Activated naive CD4-positive, alpha-beta T cell treated with anti-CD3 and anti-CD28 coated beads for 36 hours (primary cell): ENCODE data around the gene SETD1A. TPM values are rescaled to one million over a fixed set of nuclear protein-coding genes. Genes with fewer than 3 reads are reported as not detected.

Experiments
- CTCF ChIA-PET: fragments of 350-600 bp; sonication (Branson Sonifier 250); formaldehyde crosslinking; loops from one replicate; lab custom pipeline; 2021; ENCODE audit warnings: antibody characterized with exemption; lab: Charles Lee
- DNase-seq: peaks from one replicate; pipeline ENCODE4 v3.0.0-alpha.2; 2020
- H3K27ac Mint-ChIP-seq: one replicate; pipeline ENCODE4 v1.8.0; 2021; ENCODE audit warnings: mild to moderate bottlenecking, mixed read lengths
- H3K27me3 Mint-ChIP-seq: one replicate; pipeline ENCODE4 v1.8.0; 2021; ENCODE audit warnings: low read depth, mixed read lengths
- H3K36me3 Mint-ChIP-seq: one replicate; pipeline ENCODE4 v1.8.0; 2021; ENCODE audit warnings: low read depth, mixed read lengths
- H3K4me1 Mint-ChIP-seq: one replicate; pipeline ENCODE4 v1.8.0; 2021; ENCODE audit warnings: low read depth, mixed read lengths
- H3K4me3 Mint-ChIP-seq: one replicate; pipeline ENCODE4 v1.8.0; 2021; ENCODE audit warnings: mild to moderate bottlenecking, moderate library complexity, mixed read lengths
- H3K9me3 Mint-ChIP-seq: one replicate; pipeline ENCODE4 v1.8.0; 2021; ENCODE audit warnings: mixed read lengths
- intact Hi-C: fragments of 100-400 bp; cut with micrococcal nuclease; formaldehyde crosslinking; loops from one replicate; pipeline ENCODE4 v1.15.1; 2023
- total RNA-seq, 2 experiments: library from RNA; stranded (reverse); gene quantifications; one replicate each; pipeline ENCODE4 v1.2.3, GENCODE V29; 2021

SETD1A gene
- total RNA-seq: 10 to 100 TPM; 14.3 to 14.6 TPM

DNA sequence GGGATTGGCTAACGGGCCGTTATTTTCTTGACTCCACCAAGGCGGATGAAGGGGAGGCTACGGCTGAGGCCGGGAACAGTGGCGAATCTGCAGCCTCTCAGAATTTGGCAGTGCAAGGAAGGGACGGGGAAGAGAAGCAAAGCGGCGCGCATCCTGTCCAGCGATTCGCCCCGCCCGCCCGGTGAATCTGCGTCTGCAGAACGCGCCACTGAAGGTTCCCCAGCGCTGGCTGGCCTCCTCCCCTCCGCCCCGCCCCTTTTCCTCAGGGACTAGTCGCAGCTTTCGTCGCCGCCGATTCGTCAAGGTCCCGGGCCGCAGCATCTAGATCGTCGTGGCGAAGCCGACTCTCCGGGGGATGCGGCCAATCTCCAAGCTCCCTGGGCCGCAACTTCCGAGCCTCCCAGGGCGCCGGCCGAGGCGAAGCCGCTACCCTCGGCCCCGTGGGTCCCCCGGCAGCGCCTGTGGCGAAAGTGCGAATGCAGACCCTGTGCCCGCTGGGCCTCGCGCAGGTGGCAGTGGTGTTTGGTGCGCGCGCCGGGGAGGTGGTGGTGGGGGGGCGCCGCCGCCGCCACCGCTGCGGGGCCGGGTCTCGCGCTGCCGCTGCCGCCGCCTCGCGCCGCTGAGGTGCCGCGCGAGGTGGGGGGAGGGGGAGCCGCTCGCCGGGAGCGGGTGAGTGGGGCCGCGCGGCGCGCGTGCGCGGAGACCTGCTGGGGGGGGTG is at the start of gene SETD1A:
Gene SETD1A, plus strand, starts transcription at position 299 of the 719 bp plus-strand sequence. CDS start 978 bp downstream, outside the sequence.
- peak within 1 kb of the TSS; percentile 93 for H3K4me3 Mint-ChIP-seq
- peak within 1 kb of the TSS; percentile 99 for H3K27ac Mint-ChIP-seq
- peaks cover 24% of the 10 kb centered on the region for H3K36me3 Mint-ChIP-seq
- H3K27me3 Mint-ChIP-seq: no peaks in the 10 kb centered on the region
- no peaks in the 10 kb centered on the region for H3K9me3 Mint-ChIP-seq
- DNase-seq: peak; percentile 99
- peaks cover 27% of the 10 kb centered on the region for H3K4me1 Mint-ChIP-seq
- CTCF ChIA-PET: interaction anchor here (0.6 to 1.7 kb wide), 2 partner anchors 15 to 18 kb away, joined by 3 read pairs; no protein-coding TSS in a partner anchor
- intact Hi-C loops: loop anchor here (1.0 to 10.0 kb wide), 9 partner anchors 35 to 919 kb away; partner anchors contain the start of genes ARMC5, FUS, STX4 and VKORC1

DNA sequence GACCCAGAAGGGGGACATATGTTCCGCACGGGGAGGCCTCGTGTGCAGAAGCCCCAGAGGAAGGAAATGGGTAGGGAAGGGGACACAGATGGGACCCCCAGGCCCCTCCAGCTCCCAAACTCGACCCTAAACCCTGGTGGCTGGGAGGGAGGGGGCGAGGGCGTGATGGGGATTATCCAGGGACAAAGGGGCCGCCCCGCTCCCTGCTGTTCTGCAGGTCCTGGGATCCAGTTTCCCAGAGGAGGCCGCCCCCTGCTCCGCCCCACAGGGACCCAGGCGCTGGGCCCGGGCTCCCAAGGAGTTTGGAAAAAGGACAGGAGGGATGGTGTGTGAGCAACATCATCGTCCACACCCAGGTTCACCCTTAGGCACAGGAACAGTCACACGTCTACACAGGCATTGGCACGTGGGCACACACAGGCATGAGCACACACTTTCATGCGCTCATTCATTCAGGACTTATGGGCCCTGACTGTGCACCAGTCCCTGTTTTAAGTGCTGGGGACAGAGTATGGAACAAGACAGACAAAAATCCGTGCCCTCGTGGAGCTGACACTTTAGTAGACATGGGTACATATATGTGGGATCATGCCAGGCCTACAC is 47.0 kb upstream of the SETD1A start:
- H3K4me3 Mint-ChIP-seq: no peak overlapping the region
- no peaks in the 10 kb centered on the region for H3K36me3 Mint-ChIP-seq
- intact Hi-C loops: no loop called here
- peaks cover 10% of the 10 kb centered on the region for H3K4me1 Mint-ChIP-seq
- no peaks in the 10 kb centered on the region for H3K27me3 Mint-ChIP-seq
- CTCF ChIA-PET: interaction anchor here (0.9 kb wide), 1 partner anchor 9 kb away, joined by 3 read pairs; no protein-coding TSS in a partner anchor
- no peaks in the 10 kb centered on the region for H3K9me3 Mint-ChIP-seq
- no peak overlapping the region for H3K27ac Mint-ChIP-seq
- DNase-seq: no peak

- no peak overlapping the region for H3K27ac Mint-ChIP-seq
- CTCF ChIA-PET: interaction anchor here (0.9 to 1.1 kb wide), 2 partner anchors 29 to 75 kb away, joined by 3 read pairs; no protein-coding TSS in a partner anchor
- DNase-seq: no peak
Observed at GRCh38 chr16:30912794-30913412, 44.7 kb upstream of the SETD1A start.

GRCh38 chr16:30914830-30915229 is 42.7 kb upstream of the SETD1A start:
- CTCF ChIA-PET: interaction anchor here (0.5 to 1.4 kb wide), 4 partner anchors 10 to 71 kb away, joined by 3 to 5 read pairs (median 4); no protein-coding TSS in a partner anchor
- intact Hi-C loops: no loop called here
- no peaks in the 10 kb centered on the region for H3K27me3 Mint-ChIP-seq
- no peak for DNase-seq
- no peaks in the 10 kb centered on the region for H3K36me3 Mint-ChIP-seq
- no peaks in the 10 kb centered on the region for H3K9me3 Mint-ChIP-seq
- H3K4me1 Mint-ChIP-seq: no peaks in the 10 kb centered on the region
- no peak overlapping the region for H3K4me3 Mint-ChIP-seq
- H3K27ac Mint-ChIP-seq: no peak overlapping the region

More at GRCh38 chr16:30912794-30913412, 44.7 kb upstream of the SETD1A start:
- Mint-ChIP-seq H3K36me3 (no peaks in the 10 kb centered on the region), H3K27me3 (no peaks in the 10 kb centered on the region), H3K4me3 (no peak overlapping the region), H3K9me3 (no peaks in the 10 kb centered on the region), H3K4me1 (peaks cover 1% of the 10 kb centered on the region)
- intact Hi-C loops: no loop called here

DNA sequence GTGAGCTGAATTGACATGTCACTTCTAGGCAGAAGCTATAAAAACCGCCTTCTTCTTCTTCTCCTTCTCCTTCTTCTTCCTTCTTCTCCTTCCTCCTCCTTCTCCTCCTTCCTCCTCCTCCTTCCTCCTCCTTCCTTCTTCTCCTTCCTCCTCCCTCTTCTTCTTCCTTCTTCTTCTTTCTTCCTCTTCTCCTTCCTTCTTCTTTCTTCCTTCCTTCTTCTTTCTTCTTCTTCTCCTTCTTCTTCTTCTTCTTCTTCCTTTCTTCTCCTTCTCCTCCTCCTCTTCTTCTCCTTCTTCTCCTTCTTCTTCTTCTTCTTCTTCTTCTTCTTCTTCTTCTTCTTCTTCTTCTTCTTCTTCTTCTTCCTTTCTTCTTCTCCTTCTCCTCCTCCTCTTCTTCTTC is 38.9 kb upstream of the SETD1A start:
- Mint-ChIP-seq H3K27me3 (no peaks in the 10 kb centered on the region), H3K9me3 (no peaks in the 10 kb centered on the region), H3K4me1 (no peaks in the 10 kb centered on the region), H3K27ac (no peak overlapping the region), H3K4me3 (no peak overlapping the region), H3K36me3 (no peaks in the 10 kb centered on the region)
- no peak for DNase-seq
- CTCF ChIA-PET: interaction anchor here (1.0 to 1.7 kb wide), 3 partner anchors 17 to 74 kb away, joined by 4 to 8 read pairs (median 5); no protein-coding TSS in a partner anchor
- intact Hi-C loops: no loop called here

- peak overlapping the region; percentile 18 for H3K4me3 Mint-ChIP-seq
- no peaks in the 10 kb centered on the region for H3K36me3 Mint-ChIP-seq
- no peaks in the 10 kb centered on the region for H3K9me3 Mint-ChIP-seq
- DNase-seq: no peak
- intact Hi-C loops: loop anchor here (1.0 to 10.0 kb wide), 3 partner anchors 77 to 546 kb away; partner anchors contain the start of genes MYL11, TBC1D10B and ZNF764
- H3K27ac Mint-ChIP-seq: no peak overlapping the region
- no peaks in the 10 kb centered on the region for H3K27me3 Mint-ChIP-seq
- CTCF ChIA-PET: interaction anchor here (0.6 to 2.7 kb wide), 5 partner anchors 9 to 136 kb away, joined by 3 to 38 read pairs (median 5); no protein-coding TSS in a partner anchor
- peaks cover 7% of the 10 kb centered on the region for H3K4me1 Mint-ChIP-seq
Observed at GRCh38 chr16:30920891-30921290, 36.7 kb upstream of the SETD1A start.

- H3K27me3 Mint-ChIP-seq: no peaks in the 10 kb centered on the region
- intact Hi-C loops: loop anchor here (1.0 to 10.0 kb wide), 3 partner anchors 77 to 547 kb away; partner anchors contain the start of genes MYL11, TBC1D10B and ZNF764
- peak overlapping the region; percentile 100 for H3K27ac Mint-ChIP-seq
- no peaks in the 10 kb centered on the region for H3K9me3 Mint-ChIP-seq
- CTCF ChIA-PET: interaction anchor here (0.9 to 2.7 kb wide), 4 partner anchors 21 to 136 kb away, joined by 3 to 38 read pairs (median 5); no protein-coding TSS in a partner anchor
- peak overlapping the region; percentile 99 for H3K4me3 Mint-ChIP-seq
- no peak for DNase-seq
- H3K4me1 Mint-ChIP-seq: peaks cover 10% of the 10 kb centered on the region
- H3K36me3 Mint-ChIP-seq: no peaks in the 10 kb centered on the region
Observed at GRCh38 chr16:30921459-30921747, 36.2 kb upstream of the SETD1A start.

GRCh38 chr16:30921748-30922419 is 35.7 kb upstream of the SETD1A start:
- intact Hi-C loops: loop anchor here (1.0 to 10.0 kb wide), 19 partner anchors 21 to 547 kb away; partner anchors contain the start of genes ARMC5, BCL7C, CFAP119 and FBRS
- Mint-ChIP-seq H3K4me3 (peak overlapping the region; percentile 99), H3K36me3 (no peaks in the 10 kb centered on the region), H3K4me1 (peaks cover 11% of the 10 kb centered on the region), H3K27ac (peak overlapping the region; percentile 100), H3K27me3 (no peaks in the 10 kb centered on the region), H3K9me3 (no peaks in the 10 kb centered on the region)
- peak; percentile 92 for DNase-seq
- CTCF ChIA-PET: interaction anchor here (0.6 to 2.7 kb wide), 6 partner anchors 21 to 131 kb away, joined by 3 to 38 read pairs (median 5); no protein-coding TSS in a partner anchor

GRCh38 chr16:30922420-30922959 is 35.1 kb upstream of the SETD1A start:
- Mint-ChIP-seq H3K9me3 (no peaks in the 10 kb centered on the region), H3K4me3 (peak overlapping the region; percentile 99), H3K27ac (peak overlapping the region; percentile 100), H3K27me3 (no peaks in the 10 kb centered on the region), H3K4me1 (peaks cover 14% of the 10 kb centered on the region), H3K36me3 (no peaks in the 10 kb centered on the region)
- CTCF ChIA-PET: interaction anchor here (0.6 to 0.8 kb wide), 3 partner anchors 76 to 132 kb away, joined by 3 to 5 read pairs (median 3); no protein-coding TSS in a partner anchor
- peak; percentile 100 for DNase-seq
- intact Hi-C loops: loop anchor here (1.0 to 10.0 kb wide), 18 partner anchors 21 to 548 kb away; partner anchors contain the start of genes ARMC5, BCL7C, CFAP119 and FBRS

- peaks cover under 1% of the 10 kb centered on the region for H3K36me3 Mint-ChIP-seq
- peak overlapping the region; percentile 99 for H3K4me3 Mint-ChIP-seq
- CTCF ChIA-PET: no interaction called here
Observed at GRCh38 chr16:30922960-30923535, 34.5 kb upstream of the SETD1A start.

More at GRCh38 chr16:30922960-30923535, 34.5 kb upstream of the SETD1A start:
- intact Hi-C loops: loop anchor here (1.0 to 10.0 kb wide), 18 partner anchors 22 to 548 kb away; partner anchors contain the start of genes ARMC5, BCL7C, CFAP119 and FBRS
- H3K9me3 Mint-ChIP-seq: no peaks in the 10 kb centered on the region
- H3K27ac Mint-ChIP-seq: peak overlapping the region; percentile 100
- peaks cover 14% of the 10 kb centered on the region for H3K4me1 Mint-ChIP-seq
- DNase-seq: peak; percentile 99
- no peaks in the 10 kb centered on the region for H3K27me3 Mint-ChIP-seq
